Calu3 (cell line): Measurements from ENCODE around the gene WBP2NL. TPM values are rescaled to one million over a fixed set of nuclear protein-coding genes. Genes with fewer than 3 reads are reported as not detected.

ENCODE experiments used
- BruUV-seq: library from RNA; stranded (reverse); fragments of 400-500 nt; replicated peaks from 2 replicates; lab custom pipeline; 2021; lab: Mats Ljungman, UMichigan
- CTCF ChIA-PET: fragments of 300-600 bp; sonication (Branson Sonifier 250); formaldehyde crosslinking; loops from one replicate; lab custom pipeline; 2022; ENCODE audit warnings: antibody characterized with exemption; lab: Charles Lee
- DNase-seq: peaks from one replicate; pipeline ENCODE4 v3.0.0; 2022
- H3K27ac Mint-ChIP-seq: one replicate; pipeline ENCODE4 v1.8.0; 2022; ENCODE audit warnings: mixed read lengths; ENCODE audit not compliant: unreplicated experiment
- H3K27me3 Mint-ChIP-seq: one replicate; pipeline ENCODE4 v1.8.0; 2022; ENCODE audit warnings: mixed read lengths; ENCODE audit not compliant: unreplicated experiment
- H3K36me3 Mint-ChIP-seq: one replicate; pipeline ENCODE4 v1.8.0; 2022; ENCODE audit warnings: mild to moderate bottlenecking, moderate library complexity, mixed read lengths; ENCODE audit not compliant: insufficient read depth, unreplicated experiment
- H3K4me1 Mint-ChIP-seq: one replicate; pipeline ENCODE4 v1.8.0; 2022; ENCODE audit warnings: mild to moderate bottlenecking, low read depth, mixed read lengths; ENCODE audit not compliant: unreplicated experiment
- H3K4me3 Mint-ChIP-seq: one replicate; pipeline ENCODE4 v1.8.0; 2022; ENCODE audit warnings: mild to moderate bottlenecking, low read depth, moderate library complexity, mixed read lengths; ENCODE audit not compliant: unreplicated experiment
- H3K9me3 Mint-ChIP-seq: one replicate; pipeline ENCODE4 v1.8.0; 2022; ENCODE audit warnings: low read depth, mixed read lengths; ENCODE audit not compliant: unreplicated experiment
- CTCF ChIP-seq: fragments of 200-600 bp; IDR thresholded peaks from one replicate; pipeline ENCODE4 v1.8.0; 2022; ENCODE audit warnings: antibody characterized with exemption; ENCODE audit not compliant: unreplicated experiment
- intact Hi-C: fragments of 100-400 bp; cut with micrococcal nuclease; formaldehyde crosslinking; loops from one replicate; pipeline ENCODE4 v1.10.0; 2022; ENCODE audit not compliant: unreplicated experiment
- total RNA-seq: library from RNA; stranded (reverse); gene quantifications from 2 replicates; pipeline ENCODE4 v1.2.3, GENCODE V29; 2022

Gene WBP2NL
- total RNA-seq, 1 experiment from 2014 or later, result 2.8 TPM

GRCh38 chr22:42033263-42034181, 34.9 kb downstream of the WBP2NL start:
- intact Hi-C loops, result no loop called here
- no TSS peak for BruUV-seq
- Mint-ChIP-seq H3K4me1 (no peaks in the 10 kb centered on the region), H3K4me3 (no peak overlapping the region), H3K36me3 (no peaks in the 10 kb centered on the region), H3K27ac (no peak overlapping the region), H3K9me3 (peaks cover 3% of the 10 kb centered on the region), H3K27me3 (no peaks in the 10 kb centered on the region)
- DNase-seq, result no peak
- TF ChIP-seq CTCF, result no peak
- CTCF ChIA-PET, result interaction anchor here (0.6 kb wide), 1 partner anchor 437 kb away, joined by 6 read pairs; no protein-coding TSS in a partner anchor

- no peak for DNase-seq
- BruUV-seq, result no TSS peak
- CTCF ChIA-PET, result interaction anchor here (0.7 kb wide), 1 partner anchor 161 kb away, joined by 3 read pairs; no protein-coding TSS in a partner anchor
- TF ChIP-seq CTCF, result no peak
- H3K36me3 Mint-ChIP-seq, result no peaks in the 10 kb centered on the region
- H3K9me3 Mint-ChIP-seq, result peaks cover 3% of the 10 kb centered on the region
- H3K4me1 Mint-ChIP-seq, result no peaks in the 10 kb centered on the region
- no peaks in the 10 kb centered on the region for H3K27me3 Mint-ChIP-seq
- H3K27ac Mint-ChIP-seq, result no peak overlapping the region
- no peak overlapping the region for H3K4me3 Mint-ChIP-seq
- intact Hi-C loops, result no loop called here
Measured at GRCh38 chr22:42035256-42035655, 36.7 kb downstream of the WBP2NL start.

- intact Hi-C loops, result no loop called here
- TF ChIP-seq CTCF, result no peak
- Mint-ChIP-seq H3K27me3 (no peaks in the 10 kb centered on the region), H3K27ac (no peak overlapping the region), H3K9me3 (peaks cover 6% of the 10 kb centered on the region), H3K4me1 (no peaks in the 10 kb centered on the region), H3K36me3 (no peaks in the 10 kb centered on the region), H3K4me3 (no peak overlapping the region)
- no peak for DNase-seq
- no TSS peak for BruUV-seq
- CTCF ChIA-PET, result interaction anchor here (0.7 kb wide), 2 partner anchors 1236 to 1521 kb away, joined by 5 to 6 read pairs; no protein-coding TSS in a partner anchor
Measured at GRCh38 chr22:42039271-42039670, 40.7 kb downstream of the WBP2NL start.

- Mint-ChIP-seq H3K36me3 (no peaks in the 10 kb centered on the region), H3K27me3 (no peaks in the 10 kb centered on the region), H3K4me1 (no peaks in the 10 kb centered on the region), H3K9me3 (peaks cover 6% of the 10 kb centered on the region), H3K27ac (no peak overlapping the region), H3K4me3 (no peak overlapping the region)
- CTCF ChIA-PET, result interaction anchor here (1.0 kb wide), 1 partner anchor 71 kb away, joined by 3 read pairs; no protein-coding TSS in a partner anchor
- intact Hi-C loops, result no loop called here
- DNase-seq, result no peak
- no TSS peak for BruUV-seq
- no peak for TF ChIP-seq CTCF
Measured at GRCh38 chr22:42041784-42042183, 43.2 kb downstream of the WBP2NL start.
